Measurements from ENCODE around the gene DNAJB8.

DNA sequence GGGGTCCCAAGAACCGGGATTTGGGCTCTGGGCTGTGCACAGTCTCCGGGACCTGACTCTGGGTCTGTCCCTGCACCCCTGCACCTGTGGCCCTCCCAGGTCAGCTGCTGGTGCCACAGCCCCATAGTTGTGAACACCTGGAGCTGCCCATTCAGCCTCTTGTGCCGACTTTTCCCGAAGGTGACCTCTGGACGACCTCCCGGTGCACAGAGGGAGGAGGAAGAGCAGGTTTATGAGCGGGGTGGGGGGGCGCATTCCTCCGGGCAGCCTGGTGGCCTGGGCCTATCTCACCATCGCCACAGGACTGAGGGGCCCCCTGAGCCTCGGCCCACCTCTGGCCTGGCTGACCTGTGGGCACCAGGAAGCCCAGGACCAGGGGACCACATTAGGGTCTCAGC, 45.3 kb downstream of the DNAJB8 start:
- TF ChIP-seq, protein P1, sequence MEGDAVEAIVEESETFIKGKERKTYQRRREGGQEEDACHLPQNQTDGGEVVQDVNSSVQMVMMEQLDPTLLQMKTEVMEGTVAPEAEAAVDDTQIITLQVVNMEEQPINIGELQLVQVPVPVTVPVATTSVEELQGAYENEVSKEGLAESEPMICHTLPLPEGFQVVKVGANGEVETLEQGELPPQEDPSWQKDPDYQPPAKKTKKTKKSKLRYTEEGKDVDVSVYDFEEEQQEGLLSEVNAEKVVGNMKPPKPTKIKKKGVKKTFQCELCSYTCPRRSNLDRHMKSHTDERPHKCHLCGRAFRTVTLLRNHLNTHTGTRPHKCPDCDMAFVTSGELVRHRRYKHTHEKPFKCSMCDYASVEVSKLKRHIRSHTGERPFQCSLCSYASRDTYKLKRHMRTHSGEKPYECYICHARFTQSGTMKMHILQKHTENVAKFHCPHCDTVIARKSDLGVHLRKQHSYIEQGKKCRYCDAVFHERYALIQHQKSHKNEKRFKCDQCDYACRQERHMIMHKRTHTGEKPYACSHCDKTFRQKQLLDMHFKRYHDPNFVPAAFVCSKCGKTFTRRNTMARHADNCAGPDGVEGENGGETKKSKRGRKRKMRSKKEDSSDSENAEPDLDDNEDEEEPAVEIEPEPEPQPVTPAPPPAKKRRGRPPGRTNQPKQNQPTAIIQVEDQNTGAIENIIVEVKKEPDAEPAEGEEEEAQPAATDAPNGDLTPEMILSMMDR (IDR thresholded peaks at IDR 0.05) = no peak
- TF ChIP-seq POLR2A (IDR thresholded peaks at IDR 0.05) = no peak
